K562 (cell line): Measurements from ENCODE around the gene PCF11. TPM values are rescaled to one million over a fixed set of nuclear protein-coding genes. Genes with fewer than 3 reads are reported as not detected.
A peak's percentile ranks its signal among the peaks of the same experiment; 100 is the strongest.

ENCODE experiments used
- ATAC-seq: fragments of 200-7000 bp; cut with Tn5 transposase; 3 replicates; pipeline ENCODE4 v1.9.1; 2020; ENCODE audit warnings: moderate library complexity
- BruUV-seq: library from RNA; stranded (reverse); fragments of 400-500 nt; replicated peaks from 2 replicates; lab custom pipeline; 2021; lab: Mats Ljungman, UMichigan
- CTCF ChIA-PET: fragments of 300-600 bp; formaldehyde crosslinking; extraction: SDS; loops from one replicate; lab custom pipeline; 2021; ENCODE audit warnings: low intra/inter-chr PET ratio; lab: Yijun Ruan, JAX
- POLR2A ChIA-PET: fragments of 300-600, 350-650 bp; sonication (Branson Sonifier 250); formaldehyde crosslinking; extraction: SDS; loops from one replicate; lab custom pipeline; 2021; ENCODE audit warnings: antibody characterized with exemption, inconsistent platforms; lab: Yijun Ruan, JAX
- DNase-seq, 4 experiments: peaks; one replicate each; pipeline versions ENCODE4 v3.0.0 to v3.0.0-alpha.2; 2011 to 2018; ENCODE audit warnings: low spot score in 3 of 4, mixed read lengths in 3 of 4; ENCODE audit errors: extremely low read depth in 1 of 4
- FAIRE-seq: peaks from 2 replicates; lab custom pipeline; 2011; peaks lifted over from hg19 to GRCh38; lab: Jason Lieb, UNC
- H2AFZ ChIP-seq: 2 replicates; pipeline ENCODE4 v1.6.0; 2011; ENCODE audit warnings: low read depth, low read length, control low read depth, inconsistent platforms
- H3K27ac ChIP-seq: fragments of 200-600 bp; 3 replicates; pipeline ENCODE4 v1.8.0; 2011; ENCODE audit warnings: low read depth, mild to moderate bottlenecking, control low read depth, inconsistent platforms, low read length, moderate library complexity, mixed read lengths; ENCODE audit errors: extremely low read depth
- H3K27me3 ChIP-seq, 2 experiments: fragments of 300-600 bp in 1 of 2; 2 replicates in 1 of 2; 3 replicates in 1 of 2; pipeline versions ENCODE4 v1.6.0 to v1.8.0; 2011; ENCODE audit warnings: inconsistent platforms in 2 of 2, low read length in 2 of 2, mild to moderate bottlenecking in 1 of 2, mixed read lengths in 1 of 2, moderate library complexity in 1 of 2; ENCODE audit not compliant: control insufficient read depth in 2 of 2, insufficient read depth in 2 of 2
- H3K36me3 ChIP-seq: fragments of 300-600 bp; 3 replicates; pipeline ENCODE4 v1.8.0; 2011; ENCODE audit warnings: mild to moderate bottlenecking, low read length, inconsistent platforms; ENCODE audit not compliant: control insufficient read depth, insufficient read depth
- H3K4me1 ChIP-seq, 2 experiments: fragments of 200-600 bp in 1 of 2; replicated peaks in 1 of 2; 2 replicates in 1 of 2; 3 replicates in 1 of 2; pipeline versions ENCODE4 v1.5.1 to v1.8.0; 2011; ENCODE audit warnings: inconsistent platforms in 2 of 2, low read length in 2 of 2, mild to moderate bottlenecking in 1 of 2, mixed read lengths in 1 of 2, moderate library complexity in 1 of 2; ENCODE audit not compliant: control insufficient read depth in 2 of 2, insufficient read depth in 2 of 2
- H3K4me2 ChIP-seq: 2 replicates; pipeline ENCODE4 v1.6.1; 2011; ENCODE audit warnings: low read length, control low read depth, inconsistent platforms, mixed read lengths; ENCODE audit not compliant: insufficient read depth
- H3K4me3 ChIP-seq: fragments of 200-600 bp; sonication (generic), shearing (Covaris generic); 2 replicates; pipeline ENCODE4 v1.5.1; 2016; ENCODE audit warnings: control low read depth, inconsistent platforms
- H3K79me2 ChIP-seq: fragments of 200-600 bp; 3 replicates; pipeline ENCODE4 v1.8.0; 2011; ENCODE audit warnings: low read length, inconsistent platforms; ENCODE audit not compliant: control insufficient read depth, insufficient read depth
- H3K9ac ChIP-seq, 2 experiments: 2 replicates each; pipeline versions ENCODE4 v1.6.0 to v1.6.1; 2011; ENCODE audit warnings: low read depth in 2 of 2, low read length in 2 of 2, control low read depth in 1 of 2, inconsistent platforms in 1 of 2, mild to moderate bottlenecking in 1 of 2, mixed read lengths in 1 of 2; ENCODE audit not compliant: insufficient read depth in 1 of 2
- H3K9me1 ChIP-seq: one replicate; pipeline ENCODE4 v1.6.0; 2011; ENCODE audit warnings: inconsistent platforms, mild to moderate bottlenecking, low read length, moderate library complexity; ENCODE audit not compliant: control insufficient read depth, insufficient read depth
- H3K9me3 ChIP-seq: replicated peaks from 2 replicates; pipeline ENCODE4 v1.5.1; 2011; ENCODE audit warnings: low read depth, low read length, inconsistent platforms; ENCODE audit not compliant: control insufficient read depth, insufficient read depth
- H4K20me1 ChIP-seq: replicated peaks from 2 replicates; pipeline ENCODE4 v1.6.1; 2011; ENCODE audit warnings: low read length, inconsistent platforms, mixed read lengths; ENCODE audit not compliant: control insufficient read depth, insufficient read depth
- ARID1B ChIP-seq: fragments of 450-650 bp; IDR thresholded peaks from 2 replicates; pipeline ENCODE4 v1.6.1; 2016; ENCODE audit warnings: antibody characterized with exemption, mild to moderate bottlenecking, inconsistent platforms
- BRD4 ChIP-seq: fragments of 200-600 bp; sonication (generic); IDR thresholded peaks from 2 replicates; pipeline ENCODE4 v1.6.1; 2017; ENCODE audit warnings: inconsistent platforms
- CBFA2T2 ChIP-seq: fragments of 450-650 bp; conservative IDR thresholded peaks from 2 replicates; pipeline ENCODE4 v1.6.1; 2017; ENCODE audit warnings: mild to moderate bottlenecking
- CBFA2T3 ChIP-seq: fragments of 450-650 bp; IDR thresholded peaks from 2 replicates; pipeline ENCODE4 v1.6.1; 2017
- GATAD2B ChIP-seq: fragments of 450-650 bp; IDR thresholded peaks from 2 replicates; pipeline ENCODE4 v1.6.1; 2017; ENCODE audit warnings: mild to moderate bottlenecking, borderline replicate concordance
- NFRKB ChIP-seq: fragments of 450-650 bp; IDR thresholded peaks from 2 replicates; pipeline ENCODE4 v1.6.1; 2016; ENCODE audit warnings: low read depth
- SOX6 ChIP-seq: fragments of 450-650 bp; IDR thresholded peaks from 2 replicates; pipeline ENCODE4 v1.6.1; 2014; ENCODE audit warnings: mild to moderate bottlenecking
- SP2 ChIP-seq: IDR thresholded peaks from 2 replicates; pipeline ENCODE4 v1.6.1; 2011; ENCODE audit warnings: mild to moderate bottlenecking, low read depth, low read length, moderate library complexity; ENCODE audit not compliant: poor library complexity, severe bottlenecking; ENCODE audit errors: extremely low read depth
- TAL1 ChIP-seq: fragments of 450-650 bp; IDR thresholded peaks from 2 replicates; pipeline ENCODE4 v1.6.1; 2016; ENCODE audit warnings: mild to moderate bottlenecking
- TEAD4 ChIP-seq, 2 experiments: sonication (generic) in 1 of 2; formaldehyde crosslinking in 1 of 2; IDR thresholded peaks; 2 replicates each; pipeline versions ENCODE4 v1.6.1 to v1.8.0; 2012 to 2022; ENCODE audit warnings: borderline replicate concordance in 1 of 2, inconsistent platforms in 1 of 2, low read length in 1 of 2, mild to moderate bottlenecking in 1 of 2, missing genetic modification reagents in 1 of 2
- ZNF239 ChIP-seq: fragments of 250-450 bp; sonication (Bioruptor Pico); IDR thresholded peaks from 2 replicates; pipeline ENCODE4 v1.4.0; 2020; ENCODE audit warnings: mild to moderate bottlenecking
- ZNF408 ChIP-seq: fragments of 250-450 bp; sonication (Bioruptor Pico); IDR thresholded peaks from 2 replicates; pipeline ENCODE4 v1.4.0; 2020; ENCODE audit warnings: low read depth, mild to moderate bottlenecking, moderate library complexity
- ZNF431 ChIP-seq: sonication (generic); formaldehyde crosslinking; IDR thresholded peaks from 2 replicates; pipeline ENCODE4 v1.8.0; 2022; ENCODE audit warnings: mild to moderate bottlenecking, missing genetic modification reagents
- ZNF57 ChIP-seq: fragments of 450-650 bp; formaldehyde crosslinking; IDR thresholded peaks from 2 replicates; pipeline ENCODE4 v1.4.0; 2020; ENCODE audit warnings: mild to moderate bottlenecking, moderate library complexity
- ZNF764 ChIP-seq: fragments of 250-450 bp; sonication (Bioruptor Pico); IDR thresholded peaks from 2 replicates; pipeline ENCODE4 v1.4.0; 2020; ENCODE audit warnings: low read depth, mild to moderate bottlenecking, moderate library complexity
- ZNF766 ChIP-seq: fragments of 200-800 bp; sonication (Bioruptor generic); conservative IDR thresholded peaks from 2 replicates; pipeline ENCODE4 v1.6.1; 2016; ENCODE audit warnings: missing genetic modification characterization, missing compliant biosample characterization
- WGBS: fragments of 100-300 bp; shearing (Covaris generic); methylation state at CpG from one replicate; pipeline ENCODE4 v1.1.6; 2016; ENCODE audit warnings: low coverage, mixed read lengths; ENCODE audit not compliant: insufficient coverage; ENCODE audit errors: missing lambda C conversion rate; 5-methylcytosine and 5-hydroxymethylcytosine counted together
- in situ Hi-C: fragments of 300-500 bp; cut with MboI; formaldehyde crosslinking; loops from 4 replicates; pipeline ENCODE4 v1.15.0; 2018; ENCODE audit warnings: inconsistent platforms, mixed read lengths
- intact Hi-C: fragments of 100-400 bp; cut with micrococcal nuclease; formaldehyde crosslinking; loops from 2 replicates; pipeline ENCODE4 v1.14.2; 2022
- polyA plus RNA-seq, 8 experiments: library from polyadenylated mRNA; depleted of rRNA in 4 of 8; stranded (reverse) in 5 of 8; unstranded in 3 of 8; fragments of >200 nt; fragmentation: Nextera tagmentation in 2 of 8; fragmentation: Illumina TruSeq in 1 of 8; extraction: Ambion mirVana in 2 of 8; extraction: Trizol in 1 of 8; gene quantifications; 2 replicates each; pipeline versions ENCODE4 v1.2.1 to v1.2.3, GENCODE V29; 2011 to 2014; ENCODE audit warnings: inconsistent platforms in 1 of 8, missing spikeins in 1 of 8
- total RNA-seq, 7 experiments: library from RNA; depleted of rRNA in 6 of 7; stranded (reverse); fragments of >200 nt in 6 of 7; fragmentation: Illumina TruSeq in 2 of 7; extraction: Trizol in 2 of 7; gene quantifications; 2 replicates each; pipeline versions ENCODE4 v1.2.1 to v1.2.3, GENCODE V29; 2011 to 2021; ENCODE audit warnings: low replicate concordance in 1 of 7
- TF ChIP-seq, protein P1 (sequence below): fragments of 200-800 bp; sonication (Bioruptor generic); IDR thresholded peaks from 2 replicates; pipeline ENCODE4 v1.6.1; 2017; ENCODE audit warnings: missing genetic modification characterization, missing compliant biosample characterization
- TF ChIP-seq, protein P2 (sequence below): fragments of 450-650 bp; IDR thresholded peaks from 2 replicates; pipeline ENCODE4 v1.6.1; 2014; ENCODE audit warnings: low read depth, mild to moderate bottlenecking, moderate library complexity, borderline replicate concordance

PCF11 gene
- total and polyA plus RNA-seq, 9 of the 15 experiments (the other 6 are each of a cell fraction or from before 2014, with no cell fraction given), result 9.3 to 91.6 (median 54.4) TPM

DNA sequence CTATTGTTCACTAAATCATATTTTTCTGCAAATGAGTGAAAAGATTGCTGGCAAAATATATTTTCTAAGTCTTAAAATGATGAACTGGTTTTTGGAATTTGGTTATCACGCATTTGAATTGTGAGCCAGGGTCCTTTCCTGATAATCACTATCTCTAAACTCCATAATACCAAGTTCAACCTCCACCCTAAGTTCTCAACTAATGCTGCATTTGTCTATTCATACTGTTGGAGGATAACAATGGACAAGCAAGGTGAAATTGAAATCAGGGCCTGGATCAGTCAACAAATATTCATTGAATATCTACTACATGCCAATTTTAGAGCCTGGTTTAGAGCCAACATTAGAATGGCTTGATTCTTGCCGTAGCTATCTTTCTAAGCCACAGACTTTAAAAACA, 4.7 kb upstream of the PCF11 start:
- POLR2A ChIA-PET, result interaction anchor here (0.6 to 2.3 kb wide), 8 partner anchors 10 to 115 kb away, joined by 3 to 9 read pairs (median 4); partner anchors contain the start of gene RAB30
- peak overlapping the region; percentile 56 for H2AFZ ChIP-seq
- WGBS, result 9% methylated on average over 2 of the region's 2 CpGs
- H4K20me1 ChIP-seq, result no peaks in the 10 kb centered on the region
- H3K4me3 ChIP-seq, result no peak overlapping the region
- BruUV-seq, result no TSS peak
- H3K79me2 ChIP-seq, result peaks cover 4% of the 10 kb centered on the region
- in situ Hi-C loops (no loop called here), intact Hi-C loops (no loop called here)
- H3K4me1 ChIP-seq, result peaks cover 18 to 33% of the 10 kb centered on the region in 2 experiments
- H3K27me3 ChIP-seq, result no peaks in the 10 kb centered on the region
- H3K9me1 ChIP-seq, result no peaks in the 10 kb centered on the region
- H3K9ac ChIP-seq, result no peak overlapping the region; a peak in 1 of 4 replicates
- DNase-seq (peak in 1 of 4 experiments; percentile 46), FAIRE-seq (no peak), ATAC-seq (no peak)
- no peak for TF ChIP-seq BRD4
- TF ChIP-seq, protein P1, sequence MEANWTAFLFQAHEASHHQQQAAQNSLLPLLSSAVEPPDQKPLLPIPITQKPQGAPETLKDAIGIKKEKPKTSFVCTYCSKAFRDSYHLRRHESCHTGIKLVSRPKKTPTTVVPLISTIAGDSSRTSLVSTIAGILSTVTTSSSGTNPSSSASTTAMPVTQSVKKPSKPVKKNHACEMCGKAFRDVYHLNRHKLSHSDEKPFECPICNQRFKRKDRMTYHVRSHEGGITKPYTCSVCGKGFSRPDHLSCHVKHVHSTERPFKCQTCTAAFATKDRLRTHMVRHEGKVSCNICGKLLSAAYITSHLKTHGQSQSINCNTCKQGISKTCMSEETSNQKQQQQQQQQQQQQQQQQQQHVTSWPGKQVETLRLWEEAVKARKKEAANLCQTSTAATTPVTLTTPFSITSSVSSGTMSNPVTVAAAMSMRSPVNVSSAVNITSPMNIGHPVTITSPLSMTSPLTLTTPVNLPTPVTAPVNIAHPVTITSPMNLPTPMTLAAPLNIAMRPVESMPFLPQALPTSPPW (CRISPR knock-in tag), result no peak
- no peak for TF ChIP-seq NFRKB
- TF ChIP-seq ZNF764 (CRISPR knock-in tag), result no peak
- TF ChIP-seq SOX6, result peak; percentile 56; the same call in 1 of the 2 replicates
- TF ChIP-seq ZNF431 (CRISPR knock-in tag), result no peak
- TF ChIP-seq GATAD2B, result 0 out of 2 replicates have a peak, but pooled peaks have one; percentile 34
- TF ChIP-seq ZNF766, result no peak
- TF ChIP-seq ZNF239 (CRISPR knock-in tag), result no peak
- peak; percentile 6; the same call in 1 of the 2 replicates for TF ChIP-seq ARID1B
- TF ChIP-seq, protein P2, sequence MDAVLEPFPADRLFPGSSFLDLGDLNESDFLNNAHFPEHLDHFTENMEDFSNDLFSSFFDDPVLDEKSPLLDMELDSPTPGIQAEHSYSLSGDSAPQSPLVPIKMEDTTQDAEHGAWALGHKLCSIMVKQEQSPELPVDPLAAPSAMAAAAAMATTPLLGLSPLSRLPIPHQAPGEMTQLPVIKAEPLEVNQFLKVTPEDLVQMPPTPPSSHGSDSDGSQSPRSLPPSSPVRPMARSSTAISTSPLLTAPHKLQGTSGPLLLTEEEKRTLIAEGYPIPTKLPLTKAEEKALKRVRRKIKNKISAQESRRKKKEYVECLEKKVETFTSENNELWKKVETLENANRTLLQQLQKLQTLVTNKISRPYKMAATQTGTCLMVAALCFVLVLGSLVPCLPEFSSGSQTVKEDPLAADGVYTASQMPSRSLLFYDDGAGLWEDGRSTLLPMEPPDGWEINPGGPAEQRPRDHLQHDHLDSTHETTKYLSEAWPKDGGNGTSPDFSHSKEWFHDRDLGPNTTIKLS, result no peak
- peak; percentile 44 for TF ChIP-seq TEAD4 (IDR thresholded peaks at IDR 0.05; ENCODE audit: low read length)
- TF ChIP-seq TEAD4 (CRISPR knock-in tag; IDR thresholded peaks at IDR 0.05; ENCODE audit: borderline replicate concordance), result no peak
- TF ChIP-seq ZNF408 (CRISPR knock-in tag), result no peak
- TF ChIP-seq CBFA2T2, result 0 out of 2 replicates have a peak, but pooled peaks have one; percentile 21
- peak; percentile 31; the same call in 1 of the 2 replicates for TF ChIP-seq TAL1
- peak; percentile 68 for TF ChIP-seq CBFA2T3
- no peak for TF ChIP-seq SP2
- no peak for TF ChIP-seq ZNF57 (CRISPR knock-in tag)
- H3K9me3 ChIP-seq, result no peaks in the 10 kb centered on the region
- CTCF ChIA-PET, result interaction anchor here (0.7 kb wide), 1 partner anchor 114 kb away, joined by 3 read pairs; no protein-coding TSS in a partner anchor
- H3K27ac ChIP-seq, result peak overlapping the region; percentile 56
- H3K36me3 ChIP-seq, result no peaks in the 10 kb centered on the region
- H3K4me2 ChIP-seq, result peak overlapping the region; percentile 51; the same call in 1 of the 2 replicates
